NCI-H345 treated with DMSO at 0.1 percent for 48 hours (cell line): ENCODE results near the gene KRT86.
"Not testable (repeated sequence)": the region's sequence is repeated elsewhere in the genome, so short reads cannot be mapped to it uniquely, and the experiment has no call there.

Experiments
- DNase-seq: peaks from one replicate; lab custom pipeline; 2025; ENCODE audit not compliant: unreplicated experiment; lab: John Stamatoyannopoulos, UW

The KRT86 gene

DNA sequence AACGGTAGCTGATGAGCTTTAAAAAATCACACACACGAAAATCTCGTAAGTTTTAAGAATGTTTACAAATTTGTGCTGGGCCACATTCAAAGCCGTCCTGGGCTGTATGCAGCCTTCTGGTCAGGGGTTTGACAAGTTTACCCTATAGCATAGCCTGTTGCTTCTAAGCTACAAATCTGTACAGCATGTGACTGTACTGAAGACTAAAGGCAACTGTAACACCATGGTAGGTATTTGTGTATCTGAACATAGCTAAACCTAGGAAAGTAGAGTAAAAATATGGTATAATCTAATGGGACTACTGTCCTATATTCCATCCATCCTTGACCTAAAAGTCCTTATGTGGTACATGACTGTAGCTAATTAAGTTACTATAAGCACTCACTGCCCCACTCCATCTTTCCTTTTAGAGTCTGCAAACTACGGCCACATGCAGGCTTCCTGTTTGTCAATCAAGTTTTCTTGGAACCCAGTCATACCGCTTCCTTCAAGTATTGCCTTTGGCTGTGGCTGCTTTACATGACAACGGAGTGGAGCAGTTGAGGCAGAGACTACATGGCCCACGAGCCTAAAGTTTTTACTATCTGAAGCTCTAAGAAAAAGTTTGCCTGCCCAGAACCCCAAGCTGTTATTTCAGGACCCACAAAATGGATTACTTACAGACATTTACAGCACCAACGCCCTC, 22.9 kb upstream of the KRT86 start:
- DNase-seq = no peak

DNA sequence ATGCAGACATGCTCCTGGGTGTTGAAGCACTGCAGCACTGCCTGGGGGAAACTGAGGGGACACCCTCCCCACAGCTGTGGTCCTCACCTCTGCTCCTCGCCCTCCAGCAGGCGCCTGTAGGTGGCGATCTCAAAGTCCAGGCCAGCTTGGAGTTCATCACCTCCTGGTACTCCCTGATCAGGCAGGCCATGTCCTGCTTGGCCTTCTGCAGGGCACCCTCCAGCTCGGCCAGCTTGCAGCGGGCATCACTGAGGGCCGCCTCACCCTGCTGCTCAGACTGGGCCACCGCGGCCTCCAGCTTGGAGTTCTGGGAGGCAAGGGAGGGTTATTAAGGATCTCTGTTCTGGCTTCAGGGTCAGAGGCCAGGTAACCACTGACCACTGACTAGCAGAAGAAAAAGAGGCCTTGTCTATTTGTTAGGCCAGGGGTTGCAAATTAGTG, 22.2 kb upstream of the KRT86 start:
- DNase-seq = not testable (repeated sequence)

DNA sequence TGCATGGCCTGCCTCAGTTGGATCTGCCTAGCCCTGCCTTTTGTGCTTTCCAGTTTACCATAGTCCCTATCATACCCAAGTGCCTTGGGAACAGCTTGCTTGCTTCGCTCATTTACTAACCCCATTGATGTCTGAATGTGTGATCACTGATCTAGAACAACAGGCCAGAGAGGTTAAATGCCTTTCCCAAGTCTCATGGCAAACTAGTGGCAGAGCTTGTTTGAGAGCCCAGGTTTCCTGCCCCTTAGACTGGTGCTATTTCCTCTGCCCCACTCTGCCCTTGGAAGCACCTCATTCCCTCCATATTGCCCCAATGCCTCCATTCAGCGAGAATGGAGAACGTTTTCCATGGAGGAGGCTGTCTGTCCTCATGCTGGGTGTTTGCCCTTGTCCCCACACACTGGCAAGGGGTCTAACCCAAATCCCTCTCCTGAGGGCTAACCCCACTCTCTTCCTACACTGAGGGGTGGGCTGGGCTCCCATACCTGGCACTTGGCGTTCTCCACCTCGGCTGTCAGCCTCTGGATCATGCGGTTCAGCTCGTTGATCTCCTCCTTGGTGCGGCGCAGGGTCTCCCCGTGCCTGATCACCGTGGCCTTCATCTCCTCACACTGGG, 21.6 kb upstream of the KRT86 start:
- DNase-seq = no peak

DNA sequence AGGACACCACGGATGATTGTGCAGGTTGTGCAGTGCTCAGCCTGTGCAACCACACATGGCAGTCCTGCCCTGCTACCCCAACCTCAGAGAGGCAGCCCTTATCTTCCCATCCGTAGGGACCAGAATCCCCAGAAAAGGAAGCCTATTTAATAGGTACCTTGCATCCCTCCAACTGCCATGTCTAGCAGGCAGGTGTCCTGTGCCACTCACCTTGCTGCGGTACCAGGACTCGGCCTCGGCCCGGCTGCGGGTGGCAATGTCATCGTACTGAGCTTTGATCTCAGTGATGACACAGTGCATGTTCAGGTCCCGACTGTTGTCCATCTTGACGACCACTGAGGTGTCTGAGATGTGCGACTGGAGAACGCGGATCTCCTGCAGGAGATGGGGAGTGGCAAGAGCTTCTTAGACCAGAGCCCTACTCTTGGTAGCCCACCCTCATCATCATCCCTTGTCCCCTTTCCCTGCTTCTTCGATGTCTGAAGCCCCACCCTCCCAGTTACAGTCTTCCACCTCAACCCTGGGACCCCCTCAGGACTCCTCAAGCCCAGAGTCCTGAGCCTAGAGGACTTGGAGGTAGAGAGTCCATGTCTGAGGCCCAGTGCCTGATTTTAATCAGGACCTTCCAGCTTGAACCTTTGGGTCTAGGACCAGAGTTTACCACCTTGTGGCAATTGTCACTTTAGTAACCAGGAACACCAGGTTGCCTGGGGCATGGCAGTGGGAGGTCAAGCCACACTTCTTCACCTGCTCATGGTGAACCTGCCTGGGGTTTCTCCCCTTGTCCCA, 20.9 kb upstream of the KRT86 start:
- DNase-seq = no peak

DNA sequence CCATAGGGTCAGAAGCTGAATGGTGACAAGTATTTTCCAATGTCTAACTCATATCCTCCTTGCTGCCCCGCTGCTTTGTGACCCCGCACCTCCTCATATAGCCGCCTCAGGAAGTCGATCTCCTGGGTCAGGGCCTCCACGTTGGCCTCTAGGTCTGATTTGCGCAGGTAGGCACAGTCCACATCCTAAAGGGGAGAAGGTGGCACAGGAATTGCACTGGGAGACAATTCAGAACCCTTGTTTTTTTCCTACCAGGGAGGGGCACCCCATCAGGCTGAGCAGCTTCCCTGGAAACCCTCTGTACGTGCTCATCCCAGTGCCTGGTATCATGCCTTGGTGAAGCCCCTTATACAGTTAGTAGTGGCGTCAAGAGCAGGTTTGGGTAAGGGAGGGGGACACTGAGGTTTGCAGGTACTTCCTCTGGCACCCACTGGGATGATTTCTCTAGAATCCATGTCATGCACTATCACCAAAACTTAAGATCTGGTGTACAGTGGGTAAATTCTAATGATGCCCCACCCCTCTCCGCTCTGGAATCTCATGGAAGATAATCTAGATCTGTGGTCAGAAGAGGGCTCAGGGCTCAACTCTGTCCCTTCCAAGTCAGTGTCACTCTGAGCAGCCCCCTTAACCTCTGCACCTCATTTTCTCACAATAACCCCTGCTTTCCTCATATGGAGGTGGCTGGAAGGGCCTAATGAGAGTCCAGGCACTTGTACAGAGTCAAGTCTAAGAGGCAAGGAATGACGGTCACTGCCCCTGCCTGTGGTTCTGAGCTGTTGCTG, 20.1 kb upstream of the KRT86 start:
- DNase-seq = no peak

DNA sequence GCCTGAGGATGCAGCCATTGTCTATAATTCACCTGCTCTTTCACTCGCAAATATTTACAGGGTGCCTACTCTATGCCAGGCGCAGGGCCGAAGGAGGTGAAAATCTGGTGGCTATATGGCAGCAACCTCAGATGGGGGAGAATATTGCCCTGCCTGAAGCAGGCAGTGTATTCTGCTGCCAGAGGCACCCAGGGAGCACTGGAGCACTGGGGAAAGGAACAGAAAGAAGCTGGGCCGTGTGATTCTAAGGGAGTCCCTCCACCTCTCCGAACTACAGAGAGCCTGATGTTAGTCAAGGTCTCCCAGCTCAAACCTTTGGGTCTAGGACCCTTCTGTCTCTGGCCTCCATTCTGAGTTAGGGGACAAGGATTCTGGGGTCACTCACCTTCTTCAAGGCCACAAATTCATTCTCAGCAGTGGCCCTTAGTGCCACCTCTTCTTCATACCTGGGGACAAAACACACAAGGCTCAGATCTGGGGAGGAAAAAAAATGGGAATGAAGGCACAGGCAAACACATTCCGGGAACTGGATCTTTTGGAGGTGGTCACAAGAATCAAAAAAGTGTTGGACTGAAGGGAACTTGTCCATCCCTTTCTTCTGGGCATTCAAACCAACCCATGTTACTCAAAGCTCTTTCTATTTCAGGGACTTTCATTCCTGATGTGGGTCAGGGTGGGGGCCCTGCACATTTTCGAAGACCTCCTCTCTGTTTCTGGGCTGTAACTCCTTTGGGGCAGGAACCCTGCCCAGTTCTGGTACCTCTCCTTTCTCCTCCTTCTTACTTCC, 19.3 kb upstream of the KRT86 start:
- no peak for DNase-seq

DNA sequence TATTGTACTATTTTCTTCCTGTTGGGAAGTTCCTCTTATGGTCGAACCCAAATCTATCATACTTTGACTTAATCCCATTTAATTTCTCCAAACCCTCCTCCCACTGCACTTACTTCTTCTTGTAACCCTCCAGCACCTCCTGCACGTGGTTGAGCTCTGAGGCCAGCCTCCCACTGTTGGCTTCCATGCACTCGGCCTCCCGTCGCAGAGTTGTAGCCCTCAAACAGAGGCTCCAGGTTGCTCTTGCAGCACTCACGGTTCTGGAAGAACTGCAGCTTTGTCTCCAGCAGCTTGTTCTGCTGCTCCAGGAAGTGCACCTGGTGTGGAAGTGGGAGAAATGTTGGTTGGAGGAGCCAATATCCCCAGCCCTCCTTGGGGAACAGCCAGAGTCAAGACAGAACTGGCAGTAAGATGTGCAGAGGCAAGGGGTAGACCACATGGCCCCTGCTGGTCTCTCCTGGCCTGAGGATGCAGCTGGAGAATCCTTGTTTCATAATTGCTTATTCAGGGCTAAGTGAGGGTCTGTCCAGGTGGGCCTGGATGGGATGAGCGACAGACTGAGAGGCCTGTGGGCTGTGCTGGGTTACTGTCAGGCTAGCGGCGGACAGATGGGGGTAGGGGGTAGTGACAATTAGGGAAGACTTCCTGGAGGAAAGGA, 18.4 kb upstream of the KRT86 start:
- DNase-seq = no peak

DNA sequence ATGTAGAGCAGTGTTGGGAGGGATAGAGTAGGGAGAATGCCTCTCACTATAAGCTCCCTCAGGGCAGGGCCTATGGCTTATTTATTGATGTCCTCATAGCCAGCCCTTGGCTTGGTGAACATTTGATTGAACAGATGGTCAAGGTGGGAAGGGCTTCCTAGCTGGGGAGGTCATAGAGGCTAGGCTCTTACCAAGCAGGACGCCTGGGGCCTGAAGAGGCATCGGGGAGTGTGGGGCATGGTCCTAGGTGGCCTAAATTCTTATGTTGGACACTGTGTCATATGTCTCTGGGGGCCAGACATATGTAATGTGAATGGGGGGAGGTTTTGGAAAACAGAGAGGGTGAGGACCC, 17.9 kb upstream of the KRT86 start:
- DNase-seq = no peak

DNA sequence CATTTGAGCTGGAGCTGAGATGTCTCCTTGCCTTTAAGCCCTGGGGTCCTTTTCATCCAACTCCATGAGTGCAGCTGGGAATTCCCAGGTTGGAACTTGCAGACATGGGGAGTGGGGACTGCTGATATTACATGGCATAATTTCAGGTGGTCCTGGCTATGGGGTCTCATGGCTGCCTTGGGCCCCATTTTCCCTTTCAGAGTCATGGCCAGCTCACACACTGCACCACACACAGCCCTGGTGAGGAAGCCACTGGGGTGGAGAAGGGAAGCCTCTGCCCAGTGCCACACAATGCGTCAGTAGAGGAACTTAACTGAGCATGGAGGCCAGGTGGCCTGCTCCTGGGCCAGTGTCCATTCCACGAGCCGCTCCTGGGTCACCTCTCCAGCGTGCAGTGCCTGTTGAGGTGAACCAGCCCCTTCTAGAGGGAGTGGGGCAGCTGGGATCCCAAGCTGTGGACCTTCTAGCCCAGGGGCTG, 17.3 kb upstream of the KRT86 start:
- no peak for DNase-seq

DNA sequence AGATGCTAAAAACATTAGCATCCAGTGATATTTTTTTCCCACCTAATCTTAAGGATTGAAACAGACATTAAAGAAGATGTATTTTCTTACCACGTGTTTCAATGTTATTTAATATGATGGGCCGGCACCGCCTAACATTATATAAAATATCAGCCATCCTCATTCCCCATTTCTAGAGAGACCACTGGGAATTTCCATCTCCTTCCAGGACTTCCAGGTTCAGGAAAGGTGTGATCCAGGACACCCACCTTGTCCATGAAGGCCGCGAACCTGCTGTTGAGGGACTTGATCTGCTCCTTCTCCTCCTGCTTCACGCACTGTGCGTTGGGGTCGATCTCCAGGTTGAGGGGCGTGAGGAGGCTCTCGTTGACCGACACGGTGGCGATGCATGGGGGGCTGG, 16.5 kb upstream of the KRT86 start:
- DNase-seq = not testable (repeated sequence)

DNA sequence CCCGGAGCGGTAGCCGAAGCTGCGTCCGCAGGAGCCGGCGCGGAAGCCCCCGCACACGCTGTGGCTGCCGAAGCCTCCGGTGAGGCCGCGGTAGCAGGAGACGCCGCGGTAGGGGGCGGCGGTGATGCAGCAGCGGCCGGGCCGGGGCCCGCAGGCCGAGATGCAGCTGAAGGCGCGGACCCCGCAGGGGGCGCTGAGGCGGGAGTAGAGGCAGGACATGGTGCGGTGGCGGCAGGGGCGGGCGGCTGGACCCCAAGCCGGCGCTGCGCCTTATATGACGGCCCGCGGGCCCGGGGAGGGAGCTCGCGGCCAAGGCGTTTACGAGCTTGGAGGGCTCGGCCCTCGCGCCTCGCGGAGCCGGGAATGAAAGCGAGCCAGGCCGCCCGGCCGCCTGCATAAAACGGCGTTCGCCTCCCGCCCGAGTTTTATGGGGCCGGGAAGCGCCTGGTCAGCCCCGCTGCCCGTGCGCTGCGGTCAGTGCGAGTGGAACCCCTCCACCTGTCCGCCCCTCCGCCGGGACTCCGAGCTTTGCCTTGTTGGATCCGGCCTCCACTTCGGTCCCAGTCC, 16.0 kb upstream of the KRT86 start:
- no peak for DNase-seq

DNA sequence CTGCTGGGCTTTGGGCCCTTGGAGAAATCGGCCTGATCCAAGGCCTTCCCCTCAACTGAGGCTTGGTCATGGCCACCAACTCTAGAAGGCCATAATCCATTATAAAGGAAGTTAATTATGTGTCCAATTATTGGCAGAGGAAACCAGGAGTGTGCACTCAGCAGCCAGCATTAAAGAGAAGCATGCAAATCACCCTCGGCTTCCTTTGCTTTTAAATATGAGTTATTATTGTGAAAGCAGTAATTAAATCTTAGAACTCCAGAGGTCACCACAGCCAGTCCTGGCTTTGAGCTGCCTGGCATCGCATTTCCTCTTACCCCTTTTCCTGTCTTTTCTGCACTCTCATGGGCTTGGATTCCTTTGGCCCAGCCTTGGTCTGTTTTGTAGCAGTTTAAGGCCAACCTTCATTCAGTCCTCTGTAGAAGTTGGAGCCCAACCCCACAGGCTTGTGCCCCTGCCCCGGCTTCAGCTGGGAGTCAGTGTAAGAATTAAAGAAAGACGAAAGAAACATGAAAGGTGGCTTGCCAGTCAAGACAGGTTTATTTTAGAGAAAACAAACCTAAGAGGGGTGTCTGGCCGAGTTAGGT, 14.7 kb upstream of the KRT86 start:
- DNase-seq = no peak

DNA sequence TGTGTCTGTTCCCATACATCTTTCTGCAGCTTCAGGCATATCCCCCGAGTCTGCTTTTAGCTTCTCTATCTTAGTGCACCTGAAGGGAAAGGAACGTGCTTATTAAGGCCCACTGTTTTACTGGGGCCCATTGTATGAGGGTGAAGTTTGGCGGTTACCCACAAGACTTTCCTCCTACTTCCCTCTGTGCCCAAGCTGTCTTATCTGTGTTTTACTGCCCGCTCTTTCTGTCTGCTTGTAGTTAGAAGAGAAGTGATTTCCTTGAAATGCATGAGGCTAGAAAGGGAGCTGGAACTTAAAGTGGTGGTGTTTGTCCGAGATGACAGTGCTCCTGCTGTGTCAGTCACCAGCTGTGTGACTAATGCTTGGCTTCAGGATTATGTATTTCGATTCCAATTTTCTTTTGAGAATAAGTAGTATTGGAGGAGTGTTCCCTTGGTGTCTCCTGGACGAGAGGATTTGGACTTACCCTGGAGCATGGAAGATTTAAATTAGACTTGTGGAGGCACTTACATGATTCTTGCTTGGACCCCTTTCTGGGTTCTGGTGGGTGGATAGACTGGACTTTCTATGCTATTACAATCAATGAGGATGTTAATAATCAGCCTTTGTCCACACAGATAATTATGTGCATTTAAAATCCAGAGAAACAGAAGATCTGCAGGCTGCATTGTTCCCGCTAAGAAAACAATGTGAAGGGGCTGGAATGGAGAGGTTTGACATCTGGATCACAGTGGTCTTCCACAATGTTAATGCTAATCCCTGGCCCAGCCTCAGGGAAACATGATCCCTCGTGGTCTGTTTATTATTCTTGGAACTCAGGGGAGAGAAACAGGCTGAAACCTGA, 13.9 kb upstream of the KRT86 start:
- DNase-seq = no peak

DNA sequence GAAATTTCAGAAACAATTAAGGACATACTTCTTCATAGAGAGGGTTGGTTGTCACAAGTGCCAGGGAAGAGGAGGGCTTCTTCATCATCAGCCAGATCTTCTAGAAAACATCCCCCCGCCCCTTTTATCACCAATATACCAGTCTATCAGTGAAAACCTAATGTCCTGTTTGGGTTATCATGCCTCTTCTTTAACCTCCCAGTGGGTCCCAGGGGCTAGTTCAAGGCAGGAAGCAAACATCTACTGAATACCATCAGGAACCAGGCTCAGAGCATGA, 13.3 kb upstream of the KRT86 start:
- DNase-seq = no peak

DNA sequence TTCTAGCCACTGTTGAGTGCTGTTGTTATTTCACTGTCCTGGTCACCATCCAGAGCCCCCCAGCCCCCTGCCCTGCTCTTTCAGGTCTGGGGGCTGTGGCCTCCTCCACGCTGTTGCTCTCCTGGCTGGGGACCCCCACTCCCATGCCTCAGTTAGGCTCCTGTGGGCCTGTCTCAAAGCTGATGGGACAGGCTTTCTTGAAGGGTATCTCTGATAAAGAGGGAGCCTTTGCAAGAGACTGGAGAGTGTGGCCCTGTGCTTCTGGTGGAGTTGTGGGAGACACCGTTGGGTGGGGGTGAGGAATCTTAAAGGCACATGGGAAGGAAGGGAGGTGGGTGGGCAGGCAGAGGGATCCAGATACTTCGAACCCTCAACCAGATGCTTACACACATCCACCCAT, 12.2 kb upstream of the KRT86 start:
- no peak for DNase-seq

DNA sequence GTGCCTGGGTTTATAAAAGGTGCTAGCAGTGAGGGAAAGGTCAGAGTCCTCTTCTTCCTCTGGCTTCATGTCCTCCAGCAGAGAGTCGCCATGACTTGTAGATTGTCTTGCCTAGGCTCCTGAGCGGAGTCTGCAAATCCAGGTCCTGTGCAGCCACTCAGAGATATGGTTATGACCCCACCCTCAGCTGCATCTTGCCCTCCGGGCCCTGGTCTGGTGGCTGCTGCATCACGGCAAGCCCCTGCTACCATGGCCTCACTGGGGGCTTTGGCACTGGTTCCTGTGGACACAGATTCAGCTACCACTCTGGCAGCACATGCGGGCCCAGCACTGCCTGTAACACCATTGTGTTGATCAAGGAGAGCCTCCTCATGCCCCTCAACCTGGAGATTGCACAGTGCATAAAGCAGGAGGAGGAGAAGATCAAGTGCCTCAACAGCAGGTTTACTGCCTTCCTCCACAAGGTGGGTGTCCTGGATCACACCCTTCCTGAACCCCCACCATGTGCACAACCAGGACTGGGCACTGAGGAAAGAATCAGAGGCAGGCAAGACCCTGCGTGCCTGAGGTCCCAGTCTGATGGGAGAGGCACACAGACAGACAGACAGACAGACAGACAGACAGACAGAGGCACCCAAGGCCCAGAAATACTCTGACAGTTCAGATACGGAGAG, 10.5 kb upstream of the KRT86 start:
- DNase-seq = no peak

DNA sequence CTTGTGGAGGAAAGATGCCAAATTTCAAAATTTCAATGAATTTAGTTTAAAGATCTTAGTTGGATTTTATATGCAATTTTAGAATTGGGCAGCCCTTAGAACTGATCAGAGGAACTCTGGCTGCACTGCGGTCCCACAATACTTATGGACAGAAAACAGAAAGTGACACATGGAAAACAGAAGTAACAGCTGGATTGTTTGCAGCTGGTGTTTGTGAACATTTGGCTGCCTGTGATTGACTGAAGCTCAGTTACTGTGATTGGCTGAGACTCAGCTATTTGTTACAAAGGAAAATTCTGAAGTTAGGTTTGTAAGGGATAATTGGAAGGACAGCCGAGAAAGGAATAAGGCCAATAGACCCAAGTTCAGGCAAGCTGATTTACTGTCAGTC, 10.0 kb upstream of the KRT86 start:
- DNase-seq = no peak

DNA sequence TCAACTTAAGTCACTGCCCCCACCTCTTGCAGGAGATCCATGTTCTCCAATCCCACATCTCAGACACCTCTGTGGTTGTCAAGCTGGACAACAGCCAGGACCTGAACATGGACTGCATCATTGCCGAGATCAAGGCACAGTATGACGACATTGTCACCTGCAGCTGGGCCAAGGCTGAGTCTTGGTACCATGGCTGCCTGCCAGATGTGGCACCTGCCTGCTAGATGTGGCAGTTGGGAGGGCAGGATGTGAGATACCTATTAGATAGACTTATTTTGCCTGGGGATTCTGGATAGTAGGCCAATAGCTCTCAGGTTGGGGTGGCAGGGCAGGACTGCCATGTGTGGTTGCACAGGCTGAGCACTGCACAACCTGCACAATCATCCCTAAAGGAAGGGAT, 7.9 kb upstream of the KRT86 start:
- DNase-seq = no peak
